GM18951 (cell line): Measurements from ENCODE around the gene MEIS3.

Experiments used
- POLR2A ChIP-seq: IDR thresholded peaks from 4 replicates; pipeline ENCODE4 v1.6.1; 2011; ENCODE audit warnings: mild to moderate bottlenecking; ENCODE audit not compliant: insufficient read length, insufficient read depth; ENCODE audit errors: extremely low read depth
- in situ Hi-C: fragments of 300-500 bp; cut with MboI; formaldehyde crosslinking; loops from one replicate; pipeline ENCODE4 v1.12.0; 2022; ENCODE audit warnings: low sequenced_read_pairs, mixed read lengths, inconsistent platforms; ENCODE audit not compliant: unreplicated experiment

The MEIS3 gene

DNA sequence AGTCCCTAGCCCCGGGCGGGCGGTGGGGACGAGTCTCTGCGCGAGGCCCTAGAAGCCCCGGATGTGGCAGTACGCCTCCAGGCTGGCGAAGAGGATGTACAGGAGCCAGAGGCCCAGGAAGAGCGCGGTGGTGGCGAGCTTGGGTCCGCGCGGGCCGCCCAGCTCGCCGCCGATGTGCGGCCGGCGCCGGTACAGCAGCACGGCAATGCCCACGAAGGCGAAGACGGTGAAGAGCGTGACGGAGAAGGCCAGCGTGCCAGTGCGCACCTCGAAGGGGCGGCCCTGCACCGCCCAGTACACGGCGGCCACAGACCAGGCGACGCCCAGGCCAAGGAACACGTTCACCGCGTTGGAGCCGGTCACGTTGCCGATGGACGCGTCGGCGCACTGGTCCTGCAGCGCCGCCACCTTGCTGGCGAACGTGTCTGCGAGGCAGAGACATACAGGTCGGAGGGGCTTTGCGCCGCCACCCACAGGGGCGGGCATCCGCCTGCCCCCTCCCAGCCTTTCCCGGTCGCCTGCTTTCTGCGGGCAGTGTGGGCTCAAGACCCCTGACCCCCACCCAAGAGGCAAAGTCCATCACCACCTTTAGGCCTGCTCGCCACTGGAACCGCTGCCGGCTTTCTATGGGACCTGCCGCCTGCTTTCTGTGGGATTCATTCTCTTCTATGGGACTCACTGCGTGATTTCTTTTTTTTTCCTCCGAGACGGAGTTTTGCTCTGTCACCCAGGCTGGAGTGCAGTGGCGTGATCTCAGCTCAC is 10.9 kb upstream of the MEIS3 start:
- no peak for TF ChIP-seq POLR2A
- in situ Hi-C loops, result no loop called here

DNA sequence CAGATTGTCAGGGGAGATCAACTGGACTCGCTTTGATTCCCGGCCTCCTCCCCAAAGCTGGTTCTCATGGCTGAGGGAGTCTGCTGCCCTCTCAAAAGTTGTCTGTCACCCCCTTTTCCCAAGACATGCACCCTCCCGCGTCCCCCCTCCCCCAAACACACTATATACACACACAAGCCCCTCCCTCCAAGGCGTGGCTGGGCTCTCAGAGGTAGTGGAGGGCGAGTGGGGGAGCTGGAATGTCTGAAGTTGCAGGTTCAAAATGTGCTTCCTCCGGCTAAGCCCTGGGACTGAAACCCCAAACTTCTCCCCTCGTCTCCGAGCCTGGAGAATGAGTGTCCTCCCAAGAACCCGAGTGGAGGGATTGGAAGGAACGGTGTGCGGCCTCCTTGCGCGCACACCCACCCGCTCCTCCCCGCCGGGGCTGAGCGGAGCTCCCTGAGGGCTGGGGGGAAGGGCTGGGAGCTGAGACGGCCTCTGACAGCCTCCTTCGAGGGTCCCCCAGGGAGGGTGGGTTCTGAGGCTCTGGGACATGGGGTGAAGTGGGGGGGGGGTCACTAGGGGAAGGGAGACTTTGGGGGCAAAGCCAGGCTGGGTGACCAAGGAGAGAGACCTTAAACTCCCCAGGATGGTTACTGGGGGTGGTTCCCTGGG is 9.9 kb upstream of the MEIS3 start:
- TF ChIP-seq POLR2A, result no peak
- in situ Hi-C loops, result no loop called here

DNA sequence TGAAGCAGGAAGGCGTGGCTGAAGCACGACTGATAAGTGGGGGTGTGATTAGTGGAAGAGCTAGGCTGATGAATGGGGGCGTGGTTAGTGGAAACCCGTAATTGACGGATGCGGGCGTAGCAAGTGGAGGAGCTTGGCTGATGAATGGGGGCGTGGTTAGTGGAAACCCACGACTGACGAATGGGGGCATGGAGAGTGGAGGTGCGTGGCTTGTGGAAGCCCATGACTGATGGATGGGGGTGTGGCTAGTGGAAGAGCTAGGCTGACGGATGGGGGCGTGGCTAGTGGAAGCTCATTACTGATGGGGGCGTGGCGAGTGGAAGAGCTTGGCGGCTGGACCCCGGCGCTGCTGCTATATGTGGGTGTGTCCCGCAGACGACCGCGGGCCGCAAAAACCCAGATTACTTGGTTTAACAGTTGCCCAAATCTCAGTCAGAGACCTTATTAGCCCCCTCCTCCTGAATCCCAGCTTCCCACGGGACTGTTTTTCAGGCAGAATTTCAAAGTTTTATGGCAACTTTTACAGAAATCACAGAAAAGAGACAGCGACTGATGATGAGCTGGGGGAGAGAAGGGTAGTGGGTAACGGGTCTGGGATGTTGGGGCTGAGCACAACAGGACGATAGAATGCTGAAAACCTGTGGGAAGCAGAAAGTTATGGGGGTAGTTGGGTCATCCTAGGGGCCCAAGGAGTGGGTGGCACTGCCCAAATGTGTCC is 9.0 kb upstream of the MEIS3 start:
- no peak for TF ChIP-seq POLR2A
- in situ Hi-C loops, result no loop called here

DNA sequence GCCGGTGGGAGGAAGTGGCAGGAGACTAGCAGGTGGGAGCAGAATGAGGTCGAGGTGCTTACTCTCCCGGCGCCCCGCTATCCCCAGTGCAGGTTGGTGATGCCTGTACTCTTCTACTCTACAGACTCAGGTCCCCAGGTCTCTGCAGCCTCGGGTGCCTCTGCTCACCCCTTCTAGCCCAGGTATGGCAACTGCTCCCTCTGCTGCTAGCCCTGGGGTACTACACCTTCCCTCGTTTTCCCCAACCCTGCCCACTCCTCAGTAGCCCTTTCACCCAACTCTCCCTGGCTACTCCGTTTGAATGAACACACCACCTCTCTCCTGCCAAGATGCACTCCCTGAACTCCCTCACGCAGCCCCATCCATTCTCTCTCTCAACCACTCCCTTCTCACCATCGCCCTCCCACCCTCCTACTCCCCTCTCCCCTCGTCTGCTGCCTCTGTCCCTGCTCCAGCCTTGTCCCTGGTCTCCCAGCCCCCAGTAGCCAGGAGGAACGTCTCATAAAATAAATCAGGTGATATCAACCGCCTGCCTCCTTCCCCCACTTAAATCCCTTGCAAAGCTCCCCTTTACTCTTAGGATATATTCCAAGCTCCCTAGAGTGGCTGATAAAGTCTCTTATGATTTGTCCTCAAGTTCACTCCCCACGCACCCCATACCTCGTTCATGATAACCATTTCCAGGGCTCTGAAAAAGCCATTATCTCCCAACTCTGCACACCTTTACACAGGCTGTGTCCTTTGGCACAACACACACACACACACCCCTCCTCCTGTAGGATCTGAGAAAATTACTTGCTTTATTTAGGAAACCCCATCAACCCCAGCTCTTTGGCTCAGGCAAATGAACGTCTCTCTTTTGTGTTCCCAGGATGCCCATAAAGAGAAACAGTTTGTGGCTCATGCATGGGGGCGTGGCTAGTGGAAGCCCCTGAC is 8.2 kb upstream of the MEIS3 start:
- in situ Hi-C loops, result no loop called here
- TF ChIP-seq POLR2A, result no peak

DNA sequence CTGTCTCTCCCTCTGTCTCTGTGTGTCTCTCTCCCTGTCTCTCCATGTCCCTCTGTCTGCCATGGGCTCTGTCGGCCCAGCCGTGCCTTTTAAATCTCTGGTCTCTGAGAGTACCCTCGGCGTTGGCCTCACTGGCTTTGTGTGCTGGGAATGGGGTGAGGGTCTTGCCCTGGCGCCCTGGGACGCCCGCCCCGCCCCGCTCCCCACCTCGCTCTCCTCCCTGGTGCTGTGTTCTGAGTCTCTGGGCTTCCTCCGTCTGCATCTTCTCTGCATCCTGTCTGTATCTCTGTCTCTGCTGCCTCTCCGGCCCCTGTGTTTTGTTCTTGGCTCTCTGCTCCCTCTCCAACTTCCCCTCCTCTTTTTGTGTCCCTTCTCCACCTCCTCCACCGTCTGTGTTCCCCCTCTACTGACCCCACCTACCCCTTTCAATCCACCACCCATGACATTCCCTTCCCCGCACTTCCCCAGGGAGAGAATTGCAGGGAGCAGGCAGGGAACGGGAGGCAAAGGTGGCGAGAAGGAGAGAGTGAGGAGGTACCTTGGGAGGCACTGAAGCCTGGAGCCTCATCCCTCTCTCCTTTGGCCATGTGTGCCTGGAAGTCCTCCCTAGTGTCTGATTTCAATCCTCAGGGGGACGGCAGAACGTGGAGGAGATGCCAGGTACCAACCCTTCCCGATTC is 4.0 kb upstream of the MEIS3 start:
- in situ Hi-C loops, result no loop called here
- no peak for TF ChIP-seq POLR2A

DNA sequence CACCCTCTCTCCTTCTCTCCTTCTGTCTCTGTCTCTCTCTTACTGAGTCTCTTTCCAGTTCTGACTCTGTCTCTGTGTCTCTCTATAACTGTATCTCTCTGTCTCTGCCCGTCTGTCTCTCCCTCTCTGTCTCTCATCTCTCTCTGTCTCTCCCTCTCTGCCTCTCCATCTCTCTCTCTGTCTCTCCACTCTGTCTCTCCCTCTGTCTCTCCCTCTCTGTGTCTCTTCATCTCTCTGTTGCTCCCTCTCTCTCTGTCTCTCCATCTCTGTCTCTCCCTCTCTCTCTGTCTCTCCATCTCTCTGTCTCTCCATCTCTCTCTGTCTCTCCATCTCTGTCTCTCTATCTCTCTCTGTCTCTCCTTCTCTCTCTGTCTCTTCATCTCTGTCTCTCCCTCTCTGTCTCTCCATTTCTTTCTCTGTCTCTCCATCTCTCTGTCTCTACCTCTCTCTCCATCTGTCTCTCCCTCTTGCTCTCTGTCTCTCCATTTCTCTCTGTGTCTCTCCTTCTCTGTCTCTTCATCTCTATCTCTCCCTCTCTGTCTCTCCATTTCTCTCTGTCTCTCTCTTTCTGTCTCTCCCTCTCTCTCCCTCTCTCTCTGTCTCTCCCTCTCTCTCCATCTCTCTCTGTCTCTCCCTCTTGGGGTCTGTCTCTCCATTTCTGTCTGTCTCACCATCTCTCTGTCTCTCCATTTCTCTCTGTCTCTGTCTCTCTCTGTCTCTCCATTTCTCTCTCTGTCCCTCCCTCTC is 3.3 kb upstream of the MEIS3 start:
- TF ChIP-seq POLR2A, result no peak
- in situ Hi-C loops, result no loop called here

DNA sequence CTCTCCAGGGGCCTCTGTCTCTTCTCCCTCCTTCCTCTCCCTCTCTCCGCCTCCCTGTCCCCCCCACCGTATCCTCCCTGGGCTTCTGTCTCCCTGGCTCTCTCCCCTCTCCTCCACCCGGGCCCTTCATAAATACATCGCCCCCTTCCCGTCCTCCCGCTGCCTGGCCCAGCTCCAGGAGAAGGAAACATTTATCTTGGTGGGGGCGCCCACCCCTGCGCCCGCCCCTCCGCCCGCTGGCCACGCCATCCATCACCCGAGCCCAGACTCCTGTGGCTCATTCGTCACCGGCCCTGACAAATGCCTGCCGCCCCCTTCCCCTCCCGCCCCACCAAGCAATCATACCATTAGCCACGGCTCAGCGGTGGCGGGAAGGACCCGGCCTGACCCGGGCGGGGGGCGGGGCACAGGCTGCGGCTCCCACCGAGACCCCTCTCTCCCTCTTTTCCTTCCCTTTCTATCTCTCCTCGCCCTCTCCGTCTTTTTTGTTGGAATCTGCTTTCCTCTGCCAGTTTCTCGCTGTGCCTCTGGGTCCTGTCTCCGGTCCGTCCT is 2.6 kb upstream of the MEIS3 start:
- in situ Hi-C loops, result no loop called here
- TF ChIP-seq POLR2A, result no peak

DNA sequence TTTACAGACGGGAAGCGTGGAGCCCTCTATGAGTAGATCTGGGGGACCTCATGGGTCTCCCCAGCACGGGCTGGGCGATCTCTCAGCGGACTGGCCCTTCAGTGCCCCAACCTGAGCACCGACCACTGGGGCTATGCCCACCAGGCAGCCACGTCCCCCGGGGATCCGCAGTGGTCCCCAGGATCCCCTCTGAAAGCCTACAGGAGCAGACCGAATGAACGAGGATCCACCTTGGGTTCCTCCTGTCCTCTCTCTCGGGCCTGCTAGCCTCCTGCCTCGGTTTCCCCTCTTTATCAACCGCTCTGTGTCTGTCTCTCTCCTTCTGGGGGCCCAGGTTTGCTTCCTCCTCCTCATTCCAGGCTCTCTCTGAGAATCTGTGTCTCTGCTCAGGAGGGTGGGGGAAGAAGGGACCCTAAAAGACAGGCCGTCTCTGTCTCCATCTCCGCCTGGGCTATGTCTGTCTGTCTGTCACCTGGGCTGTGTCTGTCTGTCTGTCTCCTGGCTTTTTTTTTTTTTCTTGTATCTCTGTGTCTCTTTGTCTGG is 2.0 kb upstream of the MEIS3 start:
- in situ Hi-C loops, result no loop called here
- no peak for TF ChIP-seq POLR2A

DNA sequence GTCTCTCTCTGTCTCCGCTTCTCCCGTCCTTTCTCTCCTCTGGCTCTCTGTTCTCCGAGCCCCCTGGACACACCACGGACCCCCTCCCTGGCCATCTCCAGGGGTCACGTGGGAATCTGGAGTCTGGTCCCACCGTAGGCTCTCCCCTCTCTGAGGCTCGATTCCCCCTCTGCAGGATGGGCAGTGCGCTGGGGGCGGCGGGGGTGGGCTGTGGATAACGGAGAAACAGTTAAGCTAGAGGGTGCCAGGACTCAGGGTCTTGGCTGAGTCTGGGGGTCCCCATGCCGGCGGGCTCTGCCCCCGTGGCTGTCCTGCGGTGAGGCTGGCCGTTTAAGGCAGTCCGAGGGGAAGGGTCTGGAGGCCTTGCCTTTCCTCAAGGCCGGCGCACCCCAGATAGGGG is 462 bp upstream of the MEIS3 start:
- in situ Hi-C loops, result no loop called here
- TF ChIP-seq POLR2A, result no peak

DNA sequence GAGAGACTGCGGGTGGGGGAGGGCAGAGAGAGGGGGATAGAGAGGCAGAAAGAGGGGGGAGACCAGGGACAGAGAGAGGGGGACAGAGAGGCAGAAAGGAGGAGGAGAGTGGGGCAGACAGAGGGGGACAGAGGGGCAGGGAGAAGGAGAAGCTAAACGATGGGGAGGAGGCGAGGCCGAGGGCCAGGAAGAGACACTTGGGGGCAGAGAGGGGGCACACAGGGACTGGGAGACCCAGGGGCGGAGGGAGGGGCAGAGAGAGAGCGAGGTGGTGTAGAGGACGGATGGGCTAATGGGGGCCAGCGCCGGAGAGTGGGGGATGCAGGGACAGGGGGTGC is 666 bp downstream of the MEIS3 start:
- in situ Hi-C loops, result no loop called here
- no peak for TF ChIP-seq POLR2A

DNA sequence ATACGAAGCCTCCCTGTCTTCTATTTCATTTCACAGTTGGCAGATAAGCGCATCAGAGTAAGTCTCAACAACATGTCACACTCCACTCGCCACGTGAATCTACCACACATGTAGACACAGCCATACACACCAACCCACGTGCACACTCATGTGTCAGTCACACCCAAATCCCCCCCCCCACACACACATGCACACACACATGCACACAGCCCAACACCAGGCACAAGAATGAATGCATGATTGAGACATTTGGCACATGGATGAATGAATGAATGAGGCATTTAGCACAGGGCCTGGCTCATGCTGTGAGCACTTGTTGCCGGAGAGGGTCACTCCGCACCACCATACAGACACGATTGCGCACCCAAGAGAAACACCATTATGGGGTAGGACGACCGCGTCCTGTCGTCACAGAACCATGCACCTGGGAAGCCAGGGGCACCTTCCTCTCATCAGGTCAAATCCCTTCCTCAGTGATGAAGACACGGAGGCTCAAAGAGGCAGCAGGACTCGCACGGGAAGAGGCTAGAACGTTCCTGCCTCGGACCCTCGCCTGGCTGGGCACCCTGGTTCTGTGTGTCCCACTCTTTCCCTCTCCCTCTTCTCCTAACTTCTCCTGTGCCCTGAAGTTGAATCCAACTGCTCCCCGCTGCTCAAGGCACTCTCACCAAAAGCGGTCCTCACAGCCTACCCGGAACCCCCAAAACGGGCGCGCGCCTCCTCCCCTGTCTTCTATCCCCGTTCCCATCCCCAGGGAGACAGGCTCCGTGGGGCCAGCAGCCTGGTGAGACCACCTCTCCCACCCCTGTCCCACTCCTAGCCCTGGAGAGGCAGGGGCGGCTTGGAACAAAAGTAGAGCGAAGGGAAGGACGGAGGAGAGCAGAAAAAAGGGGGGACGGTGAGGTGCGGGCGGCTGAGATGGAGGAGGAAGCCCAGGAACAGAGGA is 1.3 kb downstream of the MEIS3 start:
- in situ Hi-C loops, result no loop called here
- no peak for TF ChIP-seq POLR2A
